Bronchial epithelial cell (primary cell): Measurements from ENCODE around the gene HGS. TPM values are rescaled to one million over a fixed set of nuclear protein-coding genes. Genes with fewer than 3 reads are reported as not detected.

Experiments
- DNase-seq: peaks from one replicate; pipeline ENCODE4 v3.0.0-alpha.2; 2010; ENCODE audit warnings: low read depth
- FAIRE-seq: peaks from 2 replicates; lab custom pipeline; 2011; peaks lifted over from hg19 to GRCh38; lab: Jason Lieb, UNC
- H3K27me3 ChIP-seq: 2 replicates; pipeline ENCODE4 v1.5.1; 2011; ENCODE audit warnings: low read length; ENCODE audit not compliant: control insufficient read depth, insufficient read depth
- H3K36me3 ChIP-seq: 2 replicates; pipeline ENCODE4 v1.5.1; 2011; ENCODE audit warnings: low read length; ENCODE audit not compliant: control insufficient read depth, insufficient read depth
- H3K4me3 ChIP-seq: 2 replicates; pipeline ENCODE4 v1.5.1; 2011; ENCODE audit warnings: mild to moderate bottlenecking, low read depth, low read length, control low read depth
- CTCF ChIP-seq: IDR thresholded peaks from 2 replicates; pipeline ENCODE4 v1.5.1; 2011; ENCODE audit warnings: mild to moderate bottlenecking, moderate library complexity, low read length, control low read depth, inconsistent platforms; ENCODE audit not compliant: insufficient read depth, severe bottlenecking
- total RNA-seq: library from RNA; depleted of rRNA; stranded (reverse); fragments of >200 nt; gene quantifications from 2 replicates; pipeline ENCODE4 v1.2.1, GENCODE V29; 2014

Gene HGS
- total RNA-seq, 1 donor from 2014 or later, result 77.7 TPM

DNA sequence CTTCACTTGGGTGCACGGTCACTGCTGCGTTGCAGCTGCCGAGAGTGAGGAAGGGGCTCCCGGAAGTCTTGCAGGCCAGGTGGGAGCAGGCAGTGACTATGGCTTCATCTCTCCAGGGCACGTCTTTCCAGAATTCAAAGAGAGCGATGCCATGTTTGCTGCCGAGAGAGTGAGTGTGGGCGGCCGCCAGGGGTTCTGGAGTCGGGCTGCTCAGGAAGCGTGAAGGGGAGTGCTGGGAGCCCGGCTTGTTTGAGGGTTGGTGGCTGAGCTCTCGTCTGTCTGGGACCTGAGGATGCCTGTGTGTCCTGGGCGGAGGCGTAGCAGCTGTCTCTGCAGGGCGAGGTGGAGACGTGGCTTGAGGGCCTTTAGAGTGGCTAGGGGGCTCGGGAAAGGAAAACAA, 6.3 kb downstream of the HGS start:
- Histone ChIP-seq H3K36me3 (peaks cover 67% of the 10 kb centered on the region), H3K27me3 (no peaks in the 10 kb centered on the region), H3K4me3 (no peak overlapping the region)
- TF ChIP-seq CTCF, result no peak
- FAIRE-seq (no peak), DNase-seq (no peak)

DNA sequence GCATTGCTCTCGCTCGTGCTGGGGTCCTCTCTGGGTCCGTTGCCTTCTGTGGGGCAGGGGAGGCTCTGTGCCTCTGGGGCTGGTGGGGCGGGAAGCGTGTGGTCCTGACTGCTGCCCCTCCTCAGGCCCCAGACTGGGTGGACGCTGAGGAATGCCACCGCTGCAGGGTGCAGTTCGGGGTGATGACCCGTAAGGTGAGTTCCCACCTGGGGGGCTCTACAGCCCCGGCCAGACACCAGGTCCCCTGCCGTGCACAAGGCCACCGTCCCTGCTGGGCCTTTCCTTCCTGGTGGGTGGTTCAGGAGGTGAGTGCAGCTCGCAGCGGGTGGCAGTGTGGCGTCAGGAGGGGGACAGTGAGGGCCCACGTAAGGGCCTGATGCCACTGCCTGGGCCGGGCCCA, 6.7 kb downstream of the HGS start:
- no peak overlapping the region for H3K4me3 ChIP-seq
- TF ChIP-seq CTCF, result no peak
- H3K27me3 ChIP-seq, result no peaks in the 10 kb centered on the region
- DNase-seq, result no peak
- peaks cover 69% of the 10 kb centered on the region for H3K36me3 ChIP-seq
- no peak for FAIRE-seq

DNA sequence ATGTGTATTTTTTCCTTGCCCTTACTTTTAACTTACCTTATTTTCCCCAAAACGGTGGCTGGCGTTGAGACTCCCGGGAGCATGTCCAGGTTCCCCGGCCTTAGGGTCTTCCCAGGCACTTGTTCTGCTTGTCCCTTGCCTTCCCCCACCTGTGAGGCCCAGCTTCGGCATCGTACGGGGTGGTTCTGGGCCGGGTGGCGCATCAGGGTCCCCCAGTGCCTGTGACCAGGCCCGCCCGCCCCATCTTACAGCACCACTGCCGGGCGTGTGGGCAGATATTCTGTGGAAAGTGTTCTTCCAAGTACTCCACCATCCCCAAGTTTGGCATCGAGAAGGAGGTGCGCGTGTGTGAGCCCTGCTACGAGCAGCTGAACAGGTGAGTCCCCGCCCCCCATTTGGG, 7.4 kb downstream of the HGS start:
- no peak overlapping the region for H3K4me3 ChIP-seq
- DNase-seq (no peak), FAIRE-seq (no peak)
- peaks cover 72% of the 10 kb centered on the region for H3K36me3 ChIP-seq
- no peak for TF ChIP-seq CTCF
- no peaks in the 10 kb centered on the region for H3K27me3 ChIP-seq

DNA sequence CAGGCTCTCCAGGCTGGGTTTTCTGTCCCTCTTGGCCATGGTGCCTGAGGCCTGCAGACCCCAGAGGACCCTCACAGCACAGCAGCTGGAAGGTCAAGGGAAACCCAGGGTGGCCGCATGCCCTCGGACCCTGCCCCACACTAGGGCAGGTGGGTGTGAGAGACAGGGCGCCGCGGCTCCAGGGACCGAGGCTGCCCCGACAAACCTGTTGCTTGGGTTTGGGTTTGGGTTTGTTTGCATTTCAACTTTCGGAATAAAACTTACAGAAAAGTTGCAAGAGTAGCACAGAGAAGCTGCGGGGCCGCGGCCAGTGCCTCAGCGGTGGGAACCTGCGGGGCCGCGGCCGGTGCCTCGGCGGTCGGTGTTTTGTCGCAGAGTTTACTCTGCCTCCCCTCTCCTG, 7.8 kb downstream of the HGS start:
- Histone ChIP-seq H3K36me3 (peaks cover 71% of the 10 kb centered on the region), H3K4me3 (no peak overlapping the region), H3K27me3 (no peaks in the 10 kb centered on the region)
- FAIRE-seq, result no peak
- TF ChIP-seq CTCF, result no peak
- no peak for DNase-seq

DNA sequence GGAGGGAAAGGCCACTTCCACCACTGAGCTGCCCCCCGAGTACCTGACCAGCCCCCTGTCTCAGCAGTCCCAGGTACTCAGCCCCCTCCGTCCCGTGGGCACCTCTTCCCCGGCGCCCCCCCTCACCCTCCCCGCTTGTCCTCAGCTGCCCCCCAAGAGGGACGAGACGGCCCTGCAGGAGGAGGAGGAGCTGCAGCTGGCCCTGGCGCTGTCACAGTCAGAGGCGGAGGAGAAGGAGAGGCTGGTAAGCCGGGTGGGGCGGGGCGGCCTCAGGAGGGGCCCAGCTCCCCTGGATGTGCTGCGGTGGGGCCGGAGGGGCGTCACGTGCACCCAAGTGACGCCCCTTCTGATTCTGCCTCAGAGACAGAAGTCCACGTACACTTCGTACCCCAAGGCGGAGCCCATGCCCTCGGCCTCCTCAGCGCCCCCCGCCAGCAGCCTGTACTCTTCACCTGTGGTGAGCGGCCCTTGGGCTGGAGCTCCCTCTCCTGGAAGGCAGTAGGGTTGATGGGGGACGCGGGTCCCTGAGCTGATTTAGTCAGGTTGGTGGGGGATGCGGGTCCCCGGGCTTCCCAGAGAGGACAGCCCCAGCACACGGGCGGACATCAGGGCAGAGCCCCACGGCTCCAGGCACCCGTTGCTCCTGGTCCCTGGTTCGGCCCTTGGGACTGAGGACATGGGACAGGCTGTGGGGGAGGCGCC, 9.8 kb downstream of the HGS start:
- no peak for DNase-seq
- no peak for TF ChIP-seq CTCF
- no peak overlapping the region for H3K4me3 ChIP-seq
- no peak for FAIRE-seq
- H3K36me3 ChIP-seq, result peaks cover 60% of the 10 kb centered on the region
- H3K27me3 ChIP-seq, result no peaks in the 10 kb centered on the region

DNA sequence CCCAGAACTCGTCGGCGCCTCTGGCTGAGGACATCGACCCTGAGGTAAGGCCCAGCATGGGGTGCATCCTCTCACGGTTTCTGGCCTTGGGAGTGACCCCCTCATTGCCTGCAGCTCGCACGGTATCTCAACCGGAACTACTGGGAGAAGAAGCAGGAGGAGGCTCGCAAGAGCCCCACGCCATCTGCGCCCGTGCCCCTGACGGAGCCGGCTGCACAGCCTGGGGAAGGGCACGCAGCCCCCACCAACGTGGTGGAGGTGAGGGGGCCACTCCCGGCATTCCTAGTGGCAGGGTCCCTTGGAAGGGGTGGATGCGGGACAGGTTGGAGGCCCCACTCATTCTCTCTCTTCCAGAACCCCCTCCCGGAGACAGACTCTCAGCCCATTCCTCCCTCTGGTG, 11.0 kb downstream of the HGS start:
- FAIRE-seq, result no peak
- H3K4me3 ChIP-seq, result no peak overlapping the region
- no peaks in the 10 kb centered on the region for H3K27me3 ChIP-seq
- TF ChIP-seq CTCF, result no peak
- no peak for DNase-seq
- H3K36me3 ChIP-seq, result peaks cover 52% of the 10 kb centered on the region
